ENCODE results near the gene SRSF4.
"Not testable (repeated sequence)": the region's sequence is repeated elsewhere in the genome, so short reads cannot be mapped to it uniquely, and the experiment has no call there.

DNA sequence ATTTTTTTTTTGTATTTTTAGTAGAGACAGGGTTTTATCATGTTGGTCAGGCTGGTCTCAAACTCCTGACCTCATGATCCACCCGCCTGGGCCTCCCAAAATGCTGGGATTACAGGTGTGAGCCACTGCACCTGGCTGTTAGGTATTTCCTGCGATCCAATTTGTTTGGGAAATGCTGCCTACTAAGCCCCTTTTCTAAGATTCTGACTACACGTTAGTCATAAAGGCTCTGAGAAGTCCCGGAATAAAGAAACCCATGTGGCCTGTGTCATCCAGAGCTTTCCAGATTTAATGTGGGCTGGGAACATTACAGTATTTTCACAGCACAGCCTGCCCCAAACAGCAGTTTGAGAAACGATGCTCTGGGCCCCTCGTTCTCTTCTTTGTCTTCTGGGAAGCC lies 40.6 kb upstream of the SRSF4 start:
- not testable (repeated sequence) for TF ChIP-seq EZH2 (optimal IDR thresholded peaks at IDR 0.05; ENCODE audit: low read depth, low read length)
- TF ChIP-seq, protein P1, sequence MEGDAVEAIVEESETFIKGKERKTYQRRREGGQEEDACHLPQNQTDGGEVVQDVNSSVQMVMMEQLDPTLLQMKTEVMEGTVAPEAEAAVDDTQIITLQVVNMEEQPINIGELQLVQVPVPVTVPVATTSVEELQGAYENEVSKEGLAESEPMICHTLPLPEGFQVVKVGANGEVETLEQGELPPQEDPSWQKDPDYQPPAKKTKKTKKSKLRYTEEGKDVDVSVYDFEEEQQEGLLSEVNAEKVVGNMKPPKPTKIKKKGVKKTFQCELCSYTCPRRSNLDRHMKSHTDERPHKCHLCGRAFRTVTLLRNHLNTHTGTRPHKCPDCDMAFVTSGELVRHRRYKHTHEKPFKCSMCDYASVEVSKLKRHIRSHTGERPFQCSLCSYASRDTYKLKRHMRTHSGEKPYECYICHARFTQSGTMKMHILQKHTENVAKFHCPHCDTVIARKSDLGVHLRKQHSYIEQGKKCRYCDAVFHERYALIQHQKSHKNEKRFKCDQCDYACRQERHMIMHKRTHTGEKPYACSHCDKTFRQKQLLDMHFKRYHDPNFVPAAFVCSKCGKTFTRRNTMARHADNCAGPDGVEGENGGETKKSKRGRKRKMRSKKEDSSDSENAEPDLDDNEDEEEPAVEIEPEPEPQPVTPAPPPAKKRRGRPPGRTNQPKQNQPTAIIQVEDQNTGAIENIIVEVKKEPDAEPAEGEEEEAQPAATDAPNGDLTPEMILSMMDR (IDR thresholded peaks at IDR 0.05; ENCODE audit: low read length): not testable (repeated sequence)

All from MM.1S (cell line).